NCI-H2081 treated with DMSO at 0.1 percent for 48 hours (cell line): ENCODE measurements around the gene GIMAP7.
"Not testable (repeated sequence)": the region's sequence is repeated elsewhere in the genome, so short reads cannot be mapped to it uniquely, and the experiment has no call there.

Experiments used
- DNase-seq: peaks from one replicate; lab custom pipeline; 2025; lab: John Stamatoyannopoulos, UW

Gene GIMAP7

GRCh38 chr7:150514748-150515222, at the start of gene GIMAP7:
Gene GIMAP7 (plus strand): TSS chr7:150514872. CDS start chr7:150519975, 5,103 bp downstream.
- DNase-seq: no peak

GRCh38 chr7:150464962-150465361, 49.7 kb upstream of the GIMAP7 start:
- DNase-seq: no peak

- no peak for DNase-seq
These were observed 49.3 kb upstream of the GIMAP7 start for GRCh38 chr7:150465414-150465813.

DNA sequence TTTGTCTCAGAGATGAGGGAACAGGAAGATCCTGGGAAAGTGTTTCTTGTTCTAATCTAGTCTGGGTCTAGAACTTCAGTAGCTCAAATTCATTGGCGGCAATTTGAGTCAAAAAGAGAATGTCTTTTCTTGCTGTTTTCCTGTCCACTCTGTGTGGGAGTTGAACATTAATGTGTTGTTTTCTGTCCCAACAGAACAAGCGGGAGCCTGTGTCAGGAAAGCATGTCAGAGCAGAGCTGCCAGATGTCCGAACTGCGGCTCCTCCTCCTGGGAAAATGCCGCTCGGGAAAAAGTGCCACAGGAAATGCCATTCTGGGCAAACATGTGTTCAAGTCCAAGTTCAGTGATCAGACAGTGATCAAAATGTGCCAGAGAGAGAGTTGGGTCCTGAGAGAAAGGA, 48.2 kb upstream of the GIMAP7 start:
- DNase-seq: no peak

GRCh38 chr7:150468241-150468640, 46.4 kb upstream of the GIMAP7 start:
- DNase-seq: no peak

DNA sequence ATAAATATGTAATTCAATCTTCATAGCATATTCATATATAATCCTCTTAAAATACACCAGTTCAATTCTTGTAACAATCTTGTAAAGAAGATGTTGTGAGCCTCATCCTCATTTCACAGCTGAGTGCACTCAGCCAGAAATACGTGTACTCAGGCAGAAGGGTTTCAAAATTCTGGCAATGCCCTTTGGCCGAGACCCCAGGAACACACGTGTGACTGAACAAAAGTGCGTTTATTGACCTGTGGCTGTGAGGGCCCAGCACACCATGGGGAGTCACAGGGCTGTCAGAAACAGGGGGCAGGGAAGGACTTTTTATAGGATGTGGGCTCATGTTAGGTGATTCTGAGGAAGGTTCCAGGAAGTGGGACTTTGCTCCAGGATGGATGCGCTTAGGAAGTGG, 42.8 kb upstream of the GIMAP7 start:
- DNase-seq: no peak

DNA sequence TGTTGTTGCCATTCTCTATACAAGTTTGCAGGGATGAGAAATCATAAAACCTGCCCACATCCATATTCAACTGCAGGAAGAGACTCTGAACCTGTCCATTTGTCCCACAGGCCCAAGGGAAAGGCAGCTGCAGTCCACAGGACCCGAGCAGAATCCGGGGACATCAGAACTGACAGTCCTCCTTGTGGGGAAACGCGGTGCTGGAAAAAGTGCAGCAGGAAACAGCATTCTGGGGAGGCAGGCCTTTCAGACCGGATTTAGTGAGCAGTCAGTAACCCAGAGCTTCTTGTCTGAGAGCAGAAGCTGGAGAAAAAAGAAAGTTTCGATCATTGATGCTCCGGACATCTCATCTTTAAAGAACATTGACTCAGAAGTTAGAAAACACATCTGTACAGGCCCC, 40.8 kb upstream of the GIMAP7 start:
- DNase-seq: no peak

DNA sequence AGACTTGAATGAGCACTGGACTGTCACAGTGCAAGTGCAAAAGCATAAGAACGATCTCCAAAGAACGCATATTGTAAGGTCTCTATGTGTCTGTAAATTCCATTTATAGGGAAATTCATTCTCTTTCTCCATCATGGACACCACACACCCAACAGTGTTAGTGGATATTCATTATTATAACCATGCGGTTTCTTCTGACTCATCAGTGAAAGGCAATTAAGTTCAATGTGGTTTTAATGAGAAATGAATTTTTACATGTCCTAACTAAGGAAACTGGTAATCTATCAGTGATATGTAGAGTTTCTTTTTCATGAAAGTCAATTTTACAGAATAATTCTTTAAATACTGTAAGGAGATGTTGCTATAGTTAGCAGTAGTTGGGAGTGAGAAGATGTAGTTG, 38.4 kb upstream of the GIMAP7 start:
- DNase-seq: no peak

- DNase-seq: no peak
These were observed 37.6 kb upstream of the GIMAP7 start for GRCh38 chr7:150476819-150477631.

GRCh38 chr7:150479023-150479716, 35.5 kb upstream of the GIMAP7 start:
- DNase-seq: no peak

DNA sequence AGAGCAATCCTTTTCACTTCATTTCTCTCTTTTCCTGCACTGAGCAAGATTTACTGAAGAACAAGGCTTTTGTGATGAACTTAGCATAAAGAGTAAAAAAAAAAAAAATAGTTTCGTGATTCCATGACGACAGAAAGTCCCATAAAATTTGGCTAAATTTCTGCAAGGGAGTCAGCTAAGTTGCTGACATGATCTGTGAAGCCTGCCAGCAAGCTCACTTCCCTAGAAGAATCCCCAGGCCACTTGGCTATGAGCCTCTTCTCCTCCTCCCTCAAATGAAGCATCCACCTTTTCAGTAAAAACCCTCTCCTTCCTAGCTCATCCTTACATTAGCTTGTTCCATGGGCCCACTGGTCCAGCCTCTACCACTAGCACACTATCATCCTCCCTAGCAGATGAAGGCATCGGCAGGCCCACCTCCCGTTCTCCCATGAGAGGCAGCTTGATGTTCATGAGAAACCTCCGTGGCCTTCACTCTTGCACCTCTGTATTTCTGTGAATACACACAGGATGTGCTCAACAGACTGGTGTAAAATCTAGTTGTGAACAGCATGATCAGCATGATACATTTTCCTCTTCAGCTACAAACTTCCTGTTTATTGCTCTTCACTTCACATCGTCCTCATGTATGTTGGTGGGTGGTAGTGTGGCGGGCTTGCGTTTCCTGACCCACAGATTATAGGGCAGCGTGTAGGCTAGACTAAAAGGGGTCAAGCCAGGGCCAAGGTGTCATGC, 33.3 kb upstream of the GIMAP7 start:
- DNase-seq: no peak

- no peak for DNase-seq
These were observed 32.8 kb upstream of the GIMAP7 start for GRCh38 chr7:150481922-150482321.

DNA sequence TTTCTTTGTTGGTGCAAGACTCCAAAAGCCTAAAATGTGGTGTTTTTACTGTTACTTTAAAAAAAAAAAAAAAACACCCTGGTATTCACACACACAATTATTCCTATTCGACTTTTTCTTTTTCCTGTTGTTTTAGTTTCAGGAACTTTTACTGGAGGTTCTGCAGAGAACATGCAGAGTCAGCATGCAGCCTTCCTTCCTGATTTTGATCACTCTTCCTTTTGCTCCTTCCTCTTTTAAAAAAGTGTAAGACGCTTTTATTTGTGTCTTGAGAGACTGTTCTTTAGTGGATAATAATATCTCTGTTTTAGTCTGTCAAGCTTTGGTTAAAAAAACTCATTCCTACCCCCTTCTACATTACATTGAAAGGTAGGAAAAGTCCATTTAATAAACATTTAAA, 31.2 kb upstream of the GIMAP7 start:
- not testable (repeated sequence) for DNase-seq

GRCh38 chr7:150484071-150484470, 30.6 kb upstream of the GIMAP7 start:
- not testable (repeated sequence) for DNase-seq

DNA sequence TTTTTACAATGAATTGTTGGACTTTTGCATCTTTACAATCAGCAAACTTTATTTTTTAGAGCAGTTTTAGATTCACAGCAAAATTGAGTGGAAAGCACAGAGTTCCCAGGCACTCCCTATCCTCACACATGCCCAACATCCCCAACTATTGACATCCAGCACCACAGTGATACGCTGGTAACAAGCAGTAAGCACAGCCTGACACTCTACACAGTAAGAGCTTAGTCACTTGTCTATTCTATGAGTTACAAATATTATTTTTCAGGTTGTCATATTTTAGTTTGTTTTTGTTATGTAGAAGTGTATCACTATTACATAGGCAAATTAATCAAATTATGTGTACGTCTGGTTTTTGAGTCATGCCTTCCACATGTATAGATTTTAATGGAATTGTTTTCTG, 27.0 kb upstream of the GIMAP7 start:
- no peak for DNase-seq

DNA sequence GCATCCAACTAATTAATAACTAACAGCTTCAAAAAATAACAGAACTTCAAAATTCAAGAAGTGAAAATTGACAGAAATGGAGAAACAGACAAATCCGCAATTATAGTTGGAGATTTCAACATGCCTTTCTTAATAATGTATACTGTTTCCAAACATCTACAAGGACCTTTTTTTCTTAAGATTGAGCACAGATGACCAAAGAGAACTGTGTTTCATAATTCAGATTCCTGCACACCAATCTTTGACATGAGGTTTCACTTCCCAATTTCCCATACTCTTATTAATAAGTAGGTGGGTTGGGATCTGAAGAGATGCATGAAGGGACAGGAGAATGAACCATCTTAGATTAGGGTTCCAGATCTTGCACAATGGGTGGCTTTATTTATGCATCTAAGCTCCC, 24.9 kb upstream of the GIMAP7 start:
- DNase-seq: no peak

DNA sequence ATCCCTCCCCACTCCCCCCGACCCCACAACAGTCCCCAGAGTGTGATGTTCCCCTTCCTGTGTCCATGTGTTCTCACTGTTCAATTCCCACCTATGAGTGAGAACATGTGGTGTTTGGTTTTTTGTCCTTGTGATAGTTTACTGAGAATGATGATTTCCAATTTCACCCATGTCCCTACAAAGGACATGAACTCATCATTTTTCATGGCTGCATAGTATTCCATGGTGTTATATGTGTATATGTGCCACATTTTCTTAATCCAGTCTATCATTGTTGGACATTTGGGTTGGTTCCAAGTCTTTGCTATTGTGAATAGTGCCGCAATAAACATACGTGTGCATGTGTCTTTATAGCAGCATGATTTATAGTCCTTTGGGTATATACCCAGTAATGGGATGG, 21.2 kb upstream of the GIMAP7 start:
- DNase-seq: not testable (repeated sequence)

- no peak for DNase-seq
These were observed 12.2 kb upstream of the GIMAP7 start for GRCh38 chr7:150502519-150502918.

- no peak for DNase-seq
These were observed 11.5 kb upstream of the GIMAP7 start for GRCh38 chr7:150503155-150503554.

- no peak for DNase-seq
These were observed 11.1 kb upstream of the GIMAP7 start for GRCh38 chr7:150503581-150503980.

- DNase-seq: no peak
These were observed 6.6 kb upstream of the GIMAP7 start for GRCh38 chr7:150507947-150508602.

DNA sequence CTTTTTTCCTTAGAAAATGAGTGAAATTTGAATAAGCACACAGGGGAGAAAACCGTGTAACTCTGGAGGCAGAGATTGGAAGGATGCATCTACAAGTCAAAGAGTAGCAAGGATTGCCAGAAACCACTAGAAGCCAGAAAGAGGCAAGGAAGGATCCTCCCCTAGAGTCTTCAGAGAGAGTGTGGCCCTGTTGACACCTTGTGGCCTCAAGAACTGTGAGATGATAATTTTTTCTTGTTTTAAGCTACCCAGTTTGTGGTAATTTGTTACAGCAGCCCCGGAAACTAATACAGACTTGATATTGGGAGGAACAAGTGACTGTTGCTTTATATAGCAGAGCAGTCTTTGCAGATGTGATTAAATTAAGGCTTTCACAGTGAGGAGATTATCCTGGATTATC, 3.6 kb upstream of the GIMAP7 start:
- DNase-seq: no peak
